DND-41 (cell line): ENCODE measurements around the gene FBXL13.

Source experiments
- ATAC-seq: fragments of 200-7000 bp; cut with Tn5 transposase; 3 replicates; pipeline ENCODE4 v1.9.1; 2021; ENCODE audit warnings: low read depth; ENCODE audit not compliant: insufficient read depth
- DNase-seq: peaks from one replicate; pipeline ENCODE4 v3.0.0-alpha.2; 2020
- H2AFZ ChIP-seq: 2 replicates; pipeline ENCODE4 v1.6.0; 2012; ENCODE audit warnings: low read depth, low read length
- H3K27ac ChIP-seq: 2 replicates; pipeline ENCODE4 v1.5.1; 2012; ENCODE audit warnings: low read length, inconsistent platforms
- H3K27me3 ChIP-seq: fragments of 200-600 bp; sonication (generic); 2 replicates; pipeline ENCODE4 v1.6.0; 2012; ENCODE audit warnings: low read length, mild to moderate bottlenecking, inconsistent platforms; ENCODE audit not compliant: insufficient read depth, poor library complexity
- H3K36me3 ChIP-seq: 2 replicates; pipeline ENCODE4 v1.5.1; 2012; ENCODE audit warnings: low read length, inconsistent platforms; ENCODE audit not compliant: insufficient read depth
- H3K4me1 ChIP-seq: 2 replicates; pipeline ENCODE4 v1.5.1; 2012; ENCODE audit warnings: mild to moderate bottlenecking, low read length; ENCODE audit not compliant: insufficient read depth
- H3K4me2 ChIP-seq: 2 replicates; pipeline ENCODE4 v1.6.0; 2012; ENCODE audit warnings: mild to moderate bottlenecking, moderate library complexity, low read length, inconsistent platforms; ENCODE audit not compliant: insufficient read depth
- H3K4me3 ChIP-seq, 2 experiments: fragments of 200-600 bp in 1 of 2; shearing (Covaris generic) in 1 of 2; 2 replicates each; pipeline ENCODE4 v1.5.1; 2012 to 2016; ENCODE audit warnings: inconsistent platforms in 2 of 2, low read length in 2 of 2, mild to moderate bottlenecking in 2 of 2, low read depth in 1 of 2, moderate library complexity in 1 of 2
- H3K79me2 ChIP-seq: 2 replicates; pipeline ENCODE4 v1.6.0; 2012; ENCODE audit warnings: low read length, inconsistent platforms; ENCODE audit not compliant: insufficient read depth
- H3K9ac ChIP-seq: 2 replicates; pipeline ENCODE4 v1.6.0; 2012; ENCODE audit warnings: low read depth, mild to moderate bottlenecking, inconsistent platforms, low read length, moderate library complexity
- H3K9me3 ChIP-seq: 2 replicates; pipeline ENCODE4 v1.5.1; 2012; ENCODE audit warnings: low read length, moderate library complexity, mild to moderate bottlenecking, inconsistent platforms; ENCODE audit not compliant: insufficient read depth, severe bottlenecking
- H4K20me1 ChIP-seq: 2 replicates; pipeline ENCODE4 v1.6.0; 2012; ENCODE audit warnings: low read length; ENCODE audit not compliant: insufficient read depth
- EZH2 ChIP-seq: IDR thresholded peaks from 3 replicates; pipeline ENCODE4 v1.6.1; 2012; ENCODE audit warnings: borderline replicate concordance, low read depth, mild to moderate bottlenecking, moderate library complexity, low read length, inconsistent platforms; ENCODE audit not compliant: severe bottlenecking
- TF ChIP-seq, protein P1 (sequence below): IDR thresholded peaks from 2 replicates; pipeline ENCODE4 v1.5.1; 2012; ENCODE audit warnings: borderline replicate concordance, low read length, moderate library complexity, mild to moderate bottlenecking; ENCODE audit not compliant: poor library complexity, severe bottlenecking; ENCODE audit errors: extremely low read depth

Gene FBXL13

DNA sequence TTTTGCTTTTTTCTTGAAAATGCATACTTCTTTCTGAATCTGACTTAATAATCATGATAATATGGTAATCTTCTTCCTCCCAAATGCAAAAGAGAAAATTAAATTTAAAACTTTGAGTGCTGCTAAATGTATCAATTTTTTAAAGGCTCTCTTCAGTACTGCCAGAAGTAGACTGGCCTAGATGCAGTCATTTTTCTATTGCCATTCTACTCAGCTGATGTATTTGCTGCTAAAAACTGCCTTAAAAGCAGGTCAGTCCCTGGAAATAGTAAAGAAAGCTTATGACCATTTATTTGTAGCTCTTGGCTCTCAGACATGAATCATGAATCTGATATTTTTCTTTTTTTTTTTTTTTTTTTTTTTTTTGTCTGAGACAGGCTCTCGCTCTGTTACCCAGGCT, 45.8 kb upstream of the FBXL13 start:
- Histone ChIP-seq H3K36me3 (peaks cover 51% of the 10 kb centered on the region), H3K9me3 (no peaks in the 10 kb centered on the region), H3K4me3 (no peak overlapping the region), H3K4me1 (no peaks in the 10 kb centered on the region), H3K27me3 (no peaks in the 10 kb centered on the region), H4K20me1 (no peaks in the 10 kb centered on the region), H3K79me2 (no peaks in the 10 kb centered on the region), H3K27ac (no peak overlapping the region), H3K9ac (no peak overlapping the region), H2AFZ (no peak overlapping the region), H3K4me2 (no peak overlapping the region)
- ATAC-seq, result no peak
- TF ChIP-seq, protein P1, sequence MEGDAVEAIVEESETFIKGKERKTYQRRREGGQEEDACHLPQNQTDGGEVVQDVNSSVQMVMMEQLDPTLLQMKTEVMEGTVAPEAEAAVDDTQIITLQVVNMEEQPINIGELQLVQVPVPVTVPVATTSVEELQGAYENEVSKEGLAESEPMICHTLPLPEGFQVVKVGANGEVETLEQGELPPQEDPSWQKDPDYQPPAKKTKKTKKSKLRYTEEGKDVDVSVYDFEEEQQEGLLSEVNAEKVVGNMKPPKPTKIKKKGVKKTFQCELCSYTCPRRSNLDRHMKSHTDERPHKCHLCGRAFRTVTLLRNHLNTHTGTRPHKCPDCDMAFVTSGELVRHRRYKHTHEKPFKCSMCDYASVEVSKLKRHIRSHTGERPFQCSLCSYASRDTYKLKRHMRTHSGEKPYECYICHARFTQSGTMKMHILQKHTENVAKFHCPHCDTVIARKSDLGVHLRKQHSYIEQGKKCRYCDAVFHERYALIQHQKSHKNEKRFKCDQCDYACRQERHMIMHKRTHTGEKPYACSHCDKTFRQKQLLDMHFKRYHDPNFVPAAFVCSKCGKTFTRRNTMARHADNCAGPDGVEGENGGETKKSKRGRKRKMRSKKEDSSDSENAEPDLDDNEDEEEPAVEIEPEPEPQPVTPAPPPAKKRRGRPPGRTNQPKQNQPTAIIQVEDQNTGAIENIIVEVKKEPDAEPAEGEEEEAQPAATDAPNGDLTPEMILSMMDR, result no peak
- TF ChIP-seq EZH2, result no peak
- no peak for DNase-seq

DNA sequence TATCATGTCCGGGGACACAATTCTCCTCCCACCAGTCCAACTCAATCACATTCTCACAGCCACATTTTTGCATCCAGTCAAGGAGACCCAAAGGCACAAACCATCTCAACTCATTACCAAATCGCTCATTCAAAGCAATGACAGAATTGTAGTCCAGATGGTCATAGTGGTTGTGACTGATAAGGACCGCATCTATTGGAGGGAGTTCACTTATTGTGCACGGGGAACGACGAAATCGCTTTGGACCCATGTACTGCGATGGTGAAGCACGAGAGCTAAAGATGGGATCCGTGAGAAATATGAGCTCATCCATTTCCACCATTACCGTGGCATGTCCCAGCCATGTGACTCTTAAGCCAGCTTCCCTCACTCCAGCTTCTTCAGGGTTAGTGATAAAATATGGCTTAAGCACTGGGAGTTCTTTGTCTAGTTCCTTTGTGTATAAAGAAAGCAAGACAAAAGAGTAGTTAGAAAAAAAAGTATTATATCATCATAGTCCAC, 45.2 kb upstream of the FBXL13 start:
- H3K79me2 ChIP-seq, result no peaks in the 10 kb centered on the region
- ATAC-seq (no peak), DNase-seq (no peak)
- no peak overlapping the region for H3K27ac ChIP-seq
- no peak overlapping the region for H2AFZ ChIP-seq
- TF ChIP-seq, protein P1, result no peak
- no peak for TF ChIP-seq EZH2
- no peak overlapping the region for H3K9ac ChIP-seq
- no peaks in the 10 kb centered on the region for H3K27me3 ChIP-seq
- H3K4me2 ChIP-seq, result no peak overlapping the region
- H3K9me3 ChIP-seq, result no peaks in the 10 kb centered on the region
- no peak overlapping the region for H3K4me3 ChIP-seq
- H4K20me1 ChIP-seq, result no peaks in the 10 kb centered on the region
- H3K36me3 ChIP-seq, result peaks cover 53% of the 10 kb centered on the region
- H3K4me1 ChIP-seq, result no peaks in the 10 kb centered on the region

DNA sequence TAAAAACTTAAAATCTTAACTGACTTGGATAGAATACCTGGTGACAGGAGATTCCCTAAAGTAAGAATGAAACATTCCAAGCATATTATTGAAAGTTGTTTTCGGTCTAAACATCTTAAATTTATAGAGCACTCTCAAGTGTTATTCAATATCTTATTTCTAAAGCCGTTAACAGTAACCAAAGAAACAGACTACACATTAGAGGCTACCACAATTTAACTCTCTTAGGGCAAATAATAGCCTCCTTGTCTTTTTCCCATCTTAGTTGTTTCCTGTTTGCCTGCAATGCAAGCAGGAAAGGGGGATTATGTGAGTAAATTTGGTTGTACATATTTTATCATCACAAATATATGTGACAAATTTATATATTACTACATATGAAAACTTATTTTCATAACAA, 42.9 kb upstream of the FBXL13 start:
- DNase-seq, result no peak
- Histone ChIP-seq H3K9me3 (no peaks in the 10 kb centered on the region), H2AFZ (no peak overlapping the region), H3K4me3 (no peak overlapping the region), H3K4me1 (no peaks in the 10 kb centered on the region), H3K79me2 (no peaks in the 10 kb centered on the region), H3K27ac (no peak overlapping the region), H3K36me3 (peaks cover 48% of the 10 kb centered on the region), H3K4me2 (no peak overlapping the region), H3K27me3 (no peaks in the 10 kb centered on the region), H4K20me1 (no peaks in the 10 kb centered on the region), H3K9ac (no peak overlapping the region)
- TF ChIP-seq EZH2, result no peak
- TF ChIP-seq, protein P1, result no peak
- ATAC-seq, result no peak

DNA sequence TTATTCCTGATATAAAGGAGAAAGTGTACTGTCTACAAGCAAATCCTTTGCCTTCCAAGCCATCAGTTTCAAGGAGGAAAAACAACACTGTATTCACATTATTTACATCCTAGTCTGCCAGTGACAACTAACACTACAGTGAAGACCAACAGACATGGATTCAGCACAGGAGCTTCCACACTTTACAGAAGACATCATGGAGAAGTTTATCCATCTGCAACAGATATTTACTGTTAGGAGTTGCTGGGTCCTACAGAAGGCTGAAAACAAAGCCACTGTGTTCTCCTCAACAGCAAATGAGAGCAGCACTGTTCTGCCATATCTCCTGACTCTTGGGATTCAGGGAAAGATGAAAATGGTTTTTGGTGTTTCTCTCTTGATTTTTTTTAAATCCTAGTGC, 42.4 kb upstream of the FBXL13 start:
- ATAC-seq (no peak), DNase-seq (no peak)
- Histone ChIP-seq H3K4me2 (no peak overlapping the region), H3K27ac (no peak overlapping the region), H3K27me3 (no peaks in the 10 kb centered on the region), H3K9me3 (no peaks in the 10 kb centered on the region), H4K20me1 (no peaks in the 10 kb centered on the region), H3K4me1 (no peaks in the 10 kb centered on the region), H3K36me3 (peaks cover 44% of the 10 kb centered on the region), H2AFZ (no peak overlapping the region), H3K79me2 (no peaks in the 10 kb centered on the region), H3K4me3 (no peak overlapping the region), H3K9ac (no peak overlapping the region)
- TF ChIP-seq EZH2, result no peak
- TF ChIP-seq, protein P1, result no peak
